Hepatocyte (in vitro differentiated cells): ENCODE results near the gene NAV2. TPM values are rescaled to one million over a fixed set of nuclear protein-coding genes. Genes with fewer than 3 reads are reported as not detected.

ENCODE experiments used
- DNase-seq: peaks from one replicate; pipeline ENCODE4 v3.0.0-alpha.2; 2016; ENCODE audit warnings: low spot score
- H2AFZ ChIP-seq: fragments of 200-600 bp; sonication (generic); 2 replicates; pipeline ENCODE4 v1.6.0; 2016; ENCODE audit warnings: antibody characterized with exemption, mild to moderate bottlenecking
- H3K27ac ChIP-seq: fragments of 200-600 bp; sonication (generic); 2 replicates; pipeline ENCODE4 v1.5.1; 2016; ENCODE audit warnings: mild to moderate bottlenecking
- H3K27me3 ChIP-seq: fragments of 200-600 bp; sonication (generic); 2 replicates; pipeline ENCODE4 v1.6.1; 2016
- H3K36me3 ChIP-seq: fragments of 200-600 bp; sonication (generic); replicated peaks from 2 replicates; pipeline ENCODE4 v1.5.1; 2016; ENCODE audit warnings: low read depth; ENCODE audit not compliant: insufficient read depth
- H3K4me1 ChIP-seq: fragments of 200-600 bp; sonication (generic); 2 replicates; pipeline ENCODE4 v1.5.1; 2016; ENCODE audit warnings: mild to moderate bottlenecking, moderate library complexity; ENCODE audit not compliant: insufficient read depth
- H3K4me2 ChIP-seq: fragments of 200-600 bp; sonication (generic); 2 replicates; pipeline ENCODE4 v1.6.0; 2016
- H3K4me3 ChIP-seq: fragments of 200-600 bp; sonication (generic); 2 replicates; pipeline ENCODE4 v1.5.1; 2016; ENCODE audit warnings: mild to moderate bottlenecking
- H3K79me2 ChIP-seq: fragments of 200-600 bp; sonication (generic); 2 replicates; pipeline ENCODE4 v1.6.0; 2017; ENCODE audit warnings: mild to moderate bottlenecking
- H3K9me2 ChIP-seq: fragments of 200-600 bp; sonication (generic); replicated peaks from 2 replicates; pipeline ENCODE4 v1.6.0; 2017; ENCODE audit warnings: mild to moderate bottlenecking; ENCODE audit not compliant: insufficient read depth
- H3K9me3 ChIP-seq: fragments of 200-600 bp; sonication (generic); 2 replicates; pipeline ENCODE4 v1.5.1; 2016; ENCODE audit warnings: low read depth, mild to moderate bottlenecking
- H4K20me1 ChIP-seq: fragments of 200-600 bp; sonication (generic); 2 replicates; pipeline ENCODE4 v1.6.0; 2016; ENCODE audit warnings: mild to moderate bottlenecking; ENCODE audit not compliant: insufficient read depth, poor library complexity, severe bottlenecking
- EZH2 ChIP-seq: fragments of 200-600 bp; sonication (generic); IDR thresholded peaks from 2 replicates; pipeline ENCODE4 v1.6.1; 2016; ENCODE audit warnings: antibody characterized with exemption, mild to moderate bottlenecking, borderline replicate concordance
- EZH2phosphoT487 ChIP-seq: fragments of 200-600 bp; sonication (generic); IDR thresholded peaks from one replicate; pipeline ENCODE4 v1.6.1; 2018; ENCODE audit warnings: antibody characterized with exemption, mild to moderate bottlenecking, low read depth, moderate library complexity; ENCODE audit not compliant: unreplicated experiment, severe bottlenecking
- WGBS: methylation state at CpG from one replicate; pipeline ENCODE4 v1.1.6; 2016; ENCODE audit warnings: low lambda C conversion rate; ENCODE audit errors: missing lambda C conversion rate; 5-methylcytosine and 5-hydroxymethylcytosine counted together
- polyA plus RNA-seq: library from polyadenylated mRNA; unstranded; fragments of >200 nt; fragmentation: Nextera tagmentation; extraction: Ambion mirVana; gene quantifications from 2 replicates; pipeline ENCODE4 v1.2.1, GENCODE V29; 2016
- total RNA-seq: library from RNA; depleted of rRNA; stranded (reverse); fragments of >200 nt; gene quantifications from 2 replicates; pipeline ENCODE4 v1.2.3, GENCODE V29; 2014
- TF ChIP-seq, protein P1 (sequence below): fragments of 200-600 bp; sonication (generic); IDR thresholded peaks from 2 replicates; pipeline ENCODE4 v1.5.1; 2016; ENCODE audit warnings: antibody characterized with exemption, mild to moderate bottlenecking; ENCODE audit not compliant: poor library complexity

The NAV2 gene
- total and polyA plus RNA-seq, 2 experiments from 2014 or later = 23.7 to 30.8 TPM

DNA sequence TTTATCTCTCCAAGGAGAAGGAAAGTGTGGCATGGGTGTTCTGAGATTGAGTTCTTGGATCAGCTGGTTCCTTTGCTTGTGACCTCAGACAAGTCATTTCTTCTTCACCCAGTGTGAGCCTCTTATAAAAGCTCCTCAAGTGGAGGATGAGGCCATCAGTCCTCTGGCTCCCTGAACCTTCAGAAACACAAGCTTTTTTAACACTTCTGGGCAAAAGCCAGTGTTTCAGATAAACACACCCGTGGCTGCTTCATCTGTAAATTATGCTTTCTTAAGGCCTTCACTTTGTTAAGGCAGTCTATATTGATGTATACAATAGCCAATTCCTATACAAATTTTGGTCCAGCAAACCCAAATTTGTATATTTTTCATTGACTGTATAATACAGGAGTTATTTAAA lies 267.8 kb downstream of the NAV2 start:
- no peak for DNase-seq
- WGBS = 32% methylated on average over 1 of the region's 1 CpG
- TF ChIP-seq EZH2 (no peak), EZH2phosphoT487 (no peak)
- TF ChIP-seq, protein P1, sequence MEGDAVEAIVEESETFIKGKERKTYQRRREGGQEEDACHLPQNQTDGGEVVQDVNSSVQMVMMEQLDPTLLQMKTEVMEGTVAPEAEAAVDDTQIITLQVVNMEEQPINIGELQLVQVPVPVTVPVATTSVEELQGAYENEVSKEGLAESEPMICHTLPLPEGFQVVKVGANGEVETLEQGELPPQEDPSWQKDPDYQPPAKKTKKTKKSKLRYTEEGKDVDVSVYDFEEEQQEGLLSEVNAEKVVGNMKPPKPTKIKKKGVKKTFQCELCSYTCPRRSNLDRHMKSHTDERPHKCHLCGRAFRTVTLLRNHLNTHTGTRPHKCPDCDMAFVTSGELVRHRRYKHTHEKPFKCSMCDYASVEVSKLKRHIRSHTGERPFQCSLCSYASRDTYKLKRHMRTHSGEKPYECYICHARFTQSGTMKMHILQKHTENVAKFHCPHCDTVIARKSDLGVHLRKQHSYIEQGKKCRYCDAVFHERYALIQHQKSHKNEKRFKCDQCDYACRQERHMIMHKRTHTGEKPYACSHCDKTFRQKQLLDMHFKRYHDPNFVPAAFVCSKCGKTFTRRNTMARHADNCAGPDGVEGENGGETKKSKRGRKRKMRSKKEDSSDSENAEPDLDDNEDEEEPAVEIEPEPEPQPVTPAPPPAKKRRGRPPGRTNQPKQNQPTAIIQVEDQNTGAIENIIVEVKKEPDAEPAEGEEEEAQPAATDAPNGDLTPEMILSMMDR = no peak
- H2AFZ ChIP-seq = no peak overlapping the region
- H3K4me2 ChIP-seq = peak overlapping the region; percentile 65
- H3K9me2 ChIP-seq = no peaks in the 10 kb centered on the region
- peaks cover 9% of the 10 kb centered on the region for H3K79me2 ChIP-seq
- H3K36me3 ChIP-seq = no peaks in the 10 kb centered on the region
- H3K4me3 ChIP-seq = no peak overlapping the region
- peaks cover 64% of the 10 kb centered on the region for H3K4me1 ChIP-seq
- peak overlapping the region; percentile 95 for H3K27ac ChIP-seq
- no peaks in the 10 kb centered on the region for H4K20me1 ChIP-seq
- no peaks in the 10 kb centered on the region for H3K9me3 ChIP-seq
- no peaks in the 10 kb centered on the region for H3K27me3 ChIP-seq

DNA sequence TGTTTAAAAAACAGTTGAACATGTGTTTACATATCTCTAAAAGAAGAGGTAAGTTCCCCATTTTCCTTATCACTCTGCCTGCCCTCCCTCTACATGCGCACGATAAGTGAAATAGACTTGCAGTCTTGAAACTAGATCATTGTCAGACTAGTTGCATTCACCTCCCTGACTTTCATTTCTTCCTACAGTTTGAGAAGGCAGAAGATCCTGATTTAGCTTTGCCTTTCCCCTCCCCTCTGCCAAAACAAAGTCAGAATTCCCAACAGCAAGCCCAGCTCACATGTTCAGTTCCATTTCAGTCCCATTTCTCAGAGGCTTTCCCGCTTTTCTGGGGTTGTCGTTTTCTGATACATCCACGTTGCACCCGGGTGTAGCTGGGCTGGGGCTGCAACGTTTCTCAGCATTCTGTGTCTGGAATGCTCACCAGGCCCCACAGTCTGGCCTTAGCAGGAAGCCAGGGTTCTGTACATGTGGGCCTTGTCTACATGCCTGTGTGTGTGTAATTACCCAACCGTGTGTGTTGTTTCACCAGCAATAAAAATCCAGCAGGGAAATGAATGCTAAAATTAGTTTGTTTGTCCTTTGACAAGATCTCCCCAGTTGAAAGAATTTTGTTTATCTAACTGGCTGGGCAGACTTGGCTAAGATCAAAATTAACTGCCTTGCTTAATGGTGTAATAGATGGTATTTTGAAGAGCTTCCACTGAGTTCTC lies 268.5 kb downstream of the NAV2 start:
- Histone ChIP-seq H3K4me3 (no peak overlapping the region), H3K9me3 (no peaks in the 10 kb centered on the region), H3K79me2 (peaks cover 9% of the 10 kb centered on the region), H3K27ac (peak overlapping the region; percentile 95), H4K20me1 (no peaks in the 10 kb centered on the region), H3K4me1 (peaks cover 68% of the 10 kb centered on the region), H3K27me3 (no peaks in the 10 kb centered on the region), H2AFZ (no peak overlapping the region), H3K4me2 (peak overlapping the region; percentile 65), H3K9me2 (no peaks in the 10 kb centered on the region), H3K36me3 (no peaks in the 10 kb centered on the region)
- TF ChIP-seq EZH2phosphoT487 (no peak), EZH2 (no peak)
- TF ChIP-seq, protein P1 = no peak
- WGBS = 40% methylated on average over 8 of the region's 8 CpGs
- DNase-seq = peak; percentile 68

DNA sequence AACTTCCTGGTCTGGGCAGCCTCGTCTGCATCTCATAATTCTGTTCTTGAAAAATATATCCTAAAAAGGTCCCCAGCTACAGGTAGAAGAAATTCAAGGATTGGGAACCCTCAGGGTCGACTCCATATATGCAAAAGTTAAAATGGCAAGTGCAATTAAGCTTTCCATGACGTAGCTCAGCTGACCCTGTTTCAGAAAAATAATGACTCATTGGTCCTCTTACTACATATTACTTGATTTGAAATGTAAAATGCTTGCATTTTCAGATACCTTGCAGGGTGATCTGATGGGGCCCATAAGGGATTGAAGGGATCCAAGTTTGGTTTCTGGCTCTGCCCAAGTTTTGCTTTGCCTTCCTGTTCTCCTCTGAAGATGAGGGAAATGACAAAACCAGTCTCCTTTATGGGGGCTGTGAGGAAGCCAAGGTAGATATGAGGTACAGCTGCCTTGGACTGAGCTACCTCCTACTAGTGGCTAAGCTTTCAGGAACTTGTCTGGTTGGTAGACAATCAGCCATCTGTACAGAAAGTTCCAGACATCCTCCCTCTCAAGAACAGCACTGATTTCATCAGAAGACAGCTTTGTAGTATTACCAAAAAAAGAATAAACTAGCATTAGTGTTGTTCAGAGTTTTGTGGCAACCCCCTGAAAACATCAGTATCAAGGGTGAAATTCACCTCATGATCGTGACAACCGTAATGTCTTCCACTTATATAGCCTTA lies 270.3 kb downstream of the NAV2 start:
- Histone ChIP-seq H3K27me3 (no peaks in the 10 kb centered on the region), H4K20me1 (no peaks in the 10 kb centered on the region), H3K4me3 (no peak overlapping the region), H3K27ac (peak overlapping the region; percentile 95), H2AFZ (no peak overlapping the region), H3K9me2 (no peaks in the 10 kb centered on the region), H3K79me2 (peaks cover 9% of the 10 kb centered on the region), H3K4me2 (no peak overlapping the region), H3K9me3 (no peaks in the 10 kb centered on the region), H3K36me3 (no peaks in the 10 kb centered on the region), H3K4me1 (peaks cover 64% of the 10 kb centered on the region)
- DNase-seq = no peak
- 73% methylated on average over 5 of the region's 5 CpGs for WGBS
- TF ChIP-seq, protein P1 = no peak
- TF ChIP-seq EZH2 = no peak
- TF ChIP-seq EZH2phosphoT487 = no peak
